ENCODE results near the gene COL23A1. TPM values are rescaled to one million over a fixed set of nuclear protein-coding genes. Genes with fewer than 3 reads are reported as not detected.

The COL23A1 gene
- total and polyA plus RNA-seq, 2 of the 8 experiments (the other 6 are each of a cell fraction or from before 2014, with no cell fraction given), result 3.1 to 4.7 TPM

GRCh38 chr5:178347956-178348355 lies 242.2 kb downstream of the COL23A1 start:
- Histone ChIP-seq H2BK12ac (ENCODE audit: low read depth, low read length) (no peak overlapping the region), H3K23me2 (ENCODE audit: low read depth, low read length) (no peaks in the 10 kb centered on the region), H2AFZ (ENCODE audit: low read length) (no peak overlapping the region), H3K27ac (ENCODE audit: low read depth, low read length) (no peak overlapping the region), H3K23ac (ENCODE audit: insufficient read length) (no peak overlapping the region), H3K9ac (replicated peaks in 1 of 4; ENCODE audit: extremely low read depth in 1 of 4, low read depth in 3 of 4, low read length in 3 of 4) (no peak overlapping the region), H3K4me2 (ENCODE audit: insufficient read depth in 1 of 2, low read depth in 2 of 2, low read length in 2 of 2) (no peak overlapping the region), H3K27me3 (replicated peaks in 1 of 4; ENCODE audit: control insufficient read depth in 3 of 4, extremely low read depth in 1 of 4, insufficient read depth in 3 of 4, low read length in 3 of 4) (no peaks in the 10 kb centered on the region), H4K91ac (replicated peaks; ENCODE audit: insufficient read length, low read length) (no peak overlapping the region), H2AK5ac (ENCODE audit: low read depth, low read length) (no peak overlapping the region), H2BK120ac (replicated peaks; ENCODE audit: low read depth, low read length) (no peak overlapping the region), H2BK15ac (ENCODE audit: low read length) (no peak overlapping the region; the same call in 1 of the 2 replicates), H3K56ac (replicated peaks; ENCODE audit: insufficient read length, low read depth, low read length) (no peak overlapping the region), H2BK20ac (ENCODE audit: low read length) (no peak overlapping the region), H4K5ac (ENCODE audit: insufficient read length, low read depth, low read length) (no peak overlapping the region), H4K8ac (ENCODE audit: extremely low read depth, insufficient read depth, low read length) (no peak overlapping the region), H4K20me1 (replicated peaks in 1 of 2; ENCODE audit: control insufficient read depth in 1 of 2, insufficient read depth in 2 of 2, low read length in 2 of 2) (no peaks in the 10 kb centered on the region), H3K18ac (ENCODE audit: extremely low read depth, low read length) (no peak overlapping the region), H3K4ac (replicated peaks; ENCODE audit: insufficient read length, low read depth, low read length) (no peak overlapping the region), H3K79me2 (ENCODE audit: control insufficient read depth in 1 of 2, insufficient read depth in 2 of 2, low read length in 2 of 2) (no peaks in the 10 kb centered on the region), H2BK5ac (ENCODE audit: low read depth, low read length) (no peak overlapping the region), H3K14ac (ENCODE audit: insufficient read length) (no peak overlapping the region), H3K79me1 (ENCODE audit: low read depth, low read length) (no peaks in the 10 kb centered on the region; the same call in 1 of the 2 replicates), H3K36me3 (ENCODE audit: control insufficient read depth in 2 of 4, insufficient read depth in 4 of 4, low read length in 3 of 4) (no peaks in the 10 kb centered on the region), H3K4me3 (ENCODE audit: extremely low read depth in 1 of 4, insufficient read depth in 2 of 4, low read depth in 3 of 4, low read length in 4 of 4) (no peak overlapping the region), H3K9me3 (ENCODE audit: insufficient read depth in 2 of 2, low read depth in 1 of 2, low read length in 1 of 2) (no peaks in the 10 kb centered on the region), H3K4me1 (replicated peaks in 1 of 4; ENCODE audit: control insufficient read depth in 3 of 4, insufficient read depth in 4 of 4, low read length in 3 of 4) (peaks cover 0 to 13% (median 4%) of the 10 kb centered on the region in 4 experiments; a peak in 6 of 7 replicates)
- WGBS, 2 experiments (ENCODE audit: extremely low coverage in 1 of 2, insufficient coverage in 1 of 2, insufficient read length in 1 of 2, insufficient replicate concordance in 2 of 2, low coverage in 1 of 2, low lambda C conversion rate in 2 of 2, missing lambda C conversion rate in 1 of 2), result 93% methylated on average over 11 of the region's 11 CpGs; no CpG with 5 or more reads in 1 of the 2 experiments
- CTCF ChIA-PET (ENCODE audit: partially characterized antibody), result interaction anchor here (0.6 to 0.7 kb wide), 3 partner anchors 8 to 233 kb away, joined by 3 read pairs; no protein-coding TSS in a partner anchor
- FAIRE-seq (no peak), DNase-seq (ENCODE audit: low read depth in 1 of 2, low spot score in 2 of 2) (no peak)
- POLR2A ChIA-PET (ENCODE audit: partially characterized antibody), result interaction anchor here (0.6 to 0.7 kb wide), 3 partner anchors 27 to 159 kb away, joined by 3 read pairs; no protein-coding TSS in a partner anchor
- TF ChIP-seq PHF8 (conservative IDR thresholded peaks at IDR 0.05; ENCODE audit: low read depth, low read length), result no peak
- TF ChIP-seq TBP (IDR thresholded peaks at IDR 0.05; ENCODE audit: low read depth, low read length), result no peak
- no peak for TF ChIP-seq EP300 (IDR thresholded peaks at IDR 0.05; ENCODE audit: borderline replicate concordance in 1 of 2, low read depth in 2 of 2, low read length in 2 of 2)
- TF ChIP-seq, protein P1, sequence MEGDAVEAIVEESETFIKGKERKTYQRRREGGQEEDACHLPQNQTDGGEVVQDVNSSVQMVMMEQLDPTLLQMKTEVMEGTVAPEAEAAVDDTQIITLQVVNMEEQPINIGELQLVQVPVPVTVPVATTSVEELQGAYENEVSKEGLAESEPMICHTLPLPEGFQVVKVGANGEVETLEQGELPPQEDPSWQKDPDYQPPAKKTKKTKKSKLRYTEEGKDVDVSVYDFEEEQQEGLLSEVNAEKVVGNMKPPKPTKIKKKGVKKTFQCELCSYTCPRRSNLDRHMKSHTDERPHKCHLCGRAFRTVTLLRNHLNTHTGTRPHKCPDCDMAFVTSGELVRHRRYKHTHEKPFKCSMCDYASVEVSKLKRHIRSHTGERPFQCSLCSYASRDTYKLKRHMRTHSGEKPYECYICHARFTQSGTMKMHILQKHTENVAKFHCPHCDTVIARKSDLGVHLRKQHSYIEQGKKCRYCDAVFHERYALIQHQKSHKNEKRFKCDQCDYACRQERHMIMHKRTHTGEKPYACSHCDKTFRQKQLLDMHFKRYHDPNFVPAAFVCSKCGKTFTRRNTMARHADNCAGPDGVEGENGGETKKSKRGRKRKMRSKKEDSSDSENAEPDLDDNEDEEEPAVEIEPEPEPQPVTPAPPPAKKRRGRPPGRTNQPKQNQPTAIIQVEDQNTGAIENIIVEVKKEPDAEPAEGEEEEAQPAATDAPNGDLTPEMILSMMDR (IDR thresholded peaks at IDR 0.05; ENCODE audit: control extremely low read depth in 1 of 3, insufficient read depth in 1 of 3, low read depth in 1 of 3, low read length in 3 of 3), result no peak
- no peak for TF ChIP-seq CEBPB (IDR thresholded peaks at IDR 0.05; ENCODE audit: low read depth, low read length)
- no peak for TF ChIP-seq SP4 (IDR thresholded peaks at IDR 0.05; ENCODE audit: low read length)
- no peak for TF ChIP-seq SIN3A (conservative IDR thresholded peaks at IDR 0.05 in 1 of 2, IDR thresholded peaks at IDR 0.05 in 1 of 2; ENCODE audit: low read depth in 1 of 2, low read length in 2 of 2)
- TF ChIP-seq USF2 (IDR thresholded peaks at IDR 0.05; ENCODE audit: low read length), result no peak
- TF ChIP-seq ZNF274 (IDR thresholded peaks at IDR 0.05; ENCODE audit: borderline replicate concordance, extremely low read depth, low read length), result no peak

Measured in H1 (cell line).